H1 (cell line): ENCODE measurements around the gene GID8. TPM values are rescaled to one million over a fixed set of nuclear protein-coding genes. Genes with fewer than 3 reads are reported as not detected.

Source experiments
- CTCF ChIA-PET: fragments of 300-600 bp; sonication (Branson Sonifier 250); formaldehyde crosslinking; loops from one replicate; lab custom pipeline; 2021; ENCODE audit not compliant: partially characterized antibody; lab: Charles Lee
- POLR2A ChIA-PET: fragments of 300-600 bp; sonication (Branson Sonifier 250); formaldehyde crosslinking; loops from one replicate; lab custom pipeline; 2021; ENCODE audit warnings: inconsistent platforms; ENCODE audit not compliant: partially characterized antibody; lab: Charles Lee
- DNase-seq, 2 experiments: peaks; one replicate each; pipeline versions ENCODE4 v3.0.0 to v3.0.0-alpha.2; 2010 to 2022; ENCODE audit warnings: low spot score in 2 of 2, low read depth in 1 of 2, mixed read lengths in 1 of 2
- FAIRE-seq: peaks from 2 replicates; lab custom pipeline; 2011; peaks lifted over from hg19 to GRCh38; lab: Jason Lieb, UNC
- H2AFZ ChIP-seq: 2 replicates; pipeline ENCODE4 v1.8.1; 2012; ENCODE audit warnings: low read length, inconsistent platforms
- H2AK5ac ChIP-seq: 2 replicates; pipeline ENCODE4 v1.6.1; 2013; ENCODE audit warnings: low read depth, low read length
- H2BK120ac ChIP-seq: replicated peaks from 2 replicates; pipeline ENCODE3; 2013; ENCODE audit warnings: low read depth, low read length, inconsistent platforms
- H2BK12ac ChIP-seq: 2 replicates; pipeline ENCODE4 v1.6.1; 2013; ENCODE audit warnings: low read depth, low read length
- H2BK15ac ChIP-seq: 2 replicates; pipeline ENCODE4 v1.6.1; 2013; ENCODE audit warnings: low read length
- H2BK20ac ChIP-seq: 2 replicates; pipeline ENCODE4 v1.6.1; 2013; ENCODE audit warnings: low read length
- H2BK5ac ChIP-seq: 2 replicates; pipeline ENCODE4 v1.6.1; 2013; ENCODE audit warnings: low read depth, low read length
- H3K14ac ChIP-seq: 2 replicates; pipeline ENCODE4 v1.6.1; 2013; ENCODE audit warnings: inconsistent platforms; ENCODE audit not compliant: insufficient read length
- H3K18ac ChIP-seq: 2 replicates; pipeline ENCODE4 v1.6.1; 2013; ENCODE audit warnings: low read length; ENCODE audit errors: extremely low read depth
- H3K23ac ChIP-seq: 2 replicates; pipeline ENCODE4 v1.6.1; 2013; ENCODE audit warnings: inconsistent platforms; ENCODE audit not compliant: insufficient read length
- H3K23me2 ChIP-seq: 2 replicates; pipeline ENCODE4 v1.6.1; 2013; ENCODE audit warnings: low read depth, low read length
- H3K27ac ChIP-seq: 2 replicates; pipeline ENCODE4 v1.6.1; 2011; ENCODE audit warnings: low read depth, low read length, inconsistent platforms
- H3K27me3 ChIP-seq, 4 experiments: replicated peaks in 1 of 4; 1 replicate in 1 of 4; 2 replicates in 3 of 4; pipeline versions ENCODE4 v1.6.1 to v1.8.1; 2011 to 2013; ENCODE audit warnings: low read length in 3 of 4, mild to moderate bottlenecking in 3 of 4, inconsistent platforms in 2 of 4, mixed read lengths in 2 of 4, moderate library complexity in 1 of 4; ENCODE audit not compliant: control insufficient read depth in 3 of 4, insufficient read depth in 3 of 4; ENCODE audit errors: extremely low read depth in 1 of 4
- H3K36me3 ChIP-seq, 4 experiments: 2 replicates each; pipeline versions ENCODE4 v1.6.1 to v1.8.1; 2011 to 2013; ENCODE audit warnings: mild to moderate bottlenecking in 4 of 4, low read length in 3 of 4, moderate library complexity in 2 of 4, control low read depth in 1 of 4, inconsistent platforms in 1 of 4; ENCODE audit not compliant: insufficient read depth in 4 of 4, control insufficient read depth in 2 of 4
- H3K4ac ChIP-seq: replicated peaks from 2 replicates; pipeline ENCODE3; 2013; ENCODE audit warnings: low read length, low read depth, mixed read lengths, inconsistent platforms; ENCODE audit not compliant: insufficient read length
- H3K4me1 ChIP-seq, 4 experiments: replicated peaks in 1 of 4; 1 replicate in 1 of 4; 2 replicates in 3 of 4; pipeline versions ENCODE4 v1.6.1 to v1.8.1; 2011 to 2013; ENCODE audit warnings: low read length in 3 of 4, inconsistent platforms in 2 of 4, mixed read lengths in 1 of 4; ENCODE audit not compliant: insufficient read depth in 4 of 4, control insufficient read depth in 3 of 4
- H3K4me2 ChIP-seq, 2 experiments: 2 replicates each; pipeline versions ENCODE4 v1.6.1 to v1.8.1; 2011 to 2013; ENCODE audit warnings: low read depth in 2 of 2, low read length in 2 of 2, control low read depth in 1 of 2, inconsistent platforms in 1 of 2, mild to moderate bottlenecking in 1 of 2; ENCODE audit not compliant: insufficient read depth in 1 of 2
- H3K4me3 ChIP-seq, 4 experiments: fragments of 200-600, 300-600 bp in 1 of 4; sonication (generic), shearing (Covaris generic), sonication (Bioruptor Twin) in 1 of 4; 2 replicates each; pipeline versions ENCODE4 v1.5.1 to v1.8.1; 2011 to 2016; ENCODE audit warnings: low read length in 4 of 4, low read depth in 3 of 4, control low read depth in 2 of 4, inconsistent platforms in 2 of 4, mild to moderate bottlenecking in 2 of 4, mixed read lengths in 1 of 4, moderate library complexity in 1 of 4; ENCODE audit not compliant: insufficient read depth in 2 of 4; ENCODE audit errors: extremely low read depth in 1 of 4
- H3K56ac ChIP-seq: replicated peaks from 2 replicates; pipeline ENCODE3; 2013; ENCODE audit warnings: low read depth, mild to moderate bottlenecking, mixed read lengths, low read length, inconsistent platforms; ENCODE audit not compliant: insufficient read length
- H3K79me1 ChIP-seq: 2 replicates; pipeline ENCODE4 v1.6.1; 2013; ENCODE audit warnings: low read depth, low read length, control low read depth
- H3K79me2 ChIP-seq, 2 experiments: 2 replicates each; pipeline versions ENCODE4 v1.6.1 to v1.8.1; 2012 to 2013; ENCODE audit warnings: low read length in 2 of 2, mild to moderate bottlenecking in 2 of 2, inconsistent platforms in 1 of 2; ENCODE audit not compliant: insufficient read depth in 2 of 2, control insufficient read depth in 1 of 2
- H3K9ac ChIP-seq, 4 experiments: replicated peaks in 1 of 4; 1 replicate in 1 of 4; 2 replicates in 3 of 4; pipeline versions ENCODE4 v1.6.1 to v1.8.1; 2011 to 2013; ENCODE audit warnings: low read depth in 3 of 4, low read length in 3 of 4, control low read depth in 2 of 4, mild to moderate bottlenecking in 2 of 4, moderate library complexity in 2 of 4, inconsistent platforms in 1 of 4; ENCODE audit errors: extremely low read depth in 1 of 4
- H3K9me3 ChIP-seq, 2 experiments: 2 replicates each; pipeline versions ENCODE4 v1.6.1 to v1.8.1; 2012 to 2013; ENCODE audit warnings: mild to moderate bottlenecking in 2 of 2, moderate library complexity in 2 of 2, control low read depth in 1 of 2, inconsistent platforms in 1 of 2, low read depth in 1 of 2, low read length in 1 of 2, mixed read lengths in 1 of 2; ENCODE audit not compliant: insufficient read depth in 2 of 2
- H4K20me1 ChIP-seq, 2 experiments: replicated peaks in 1 of 2; 2 replicates each; pipeline versions ENCODE3 to v1.8.1; 2011 to 2013; ENCODE audit warnings: inconsistent platforms in 2 of 2, low read length in 2 of 2, mild to moderate bottlenecking in 1 of 2; ENCODE audit not compliant: insufficient read depth in 2 of 2, control insufficient read depth in 1 of 2
- H4K5ac ChIP-seq: 2 replicates; pipeline ENCODE4 v1.6.1; 2013; ENCODE audit warnings: low read length, low read depth, mixed read lengths, inconsistent platforms; ENCODE audit not compliant: insufficient read length
- H4K8ac ChIP-seq: 2 replicates; pipeline ENCODE4 v1.8.0; 2013; ENCODE audit warnings: mild to moderate bottlenecking, moderate library complexity, low read length, inconsistent platforms; ENCODE audit not compliant: insufficient read depth; ENCODE audit errors: extremely low read depth
- H4K91ac ChIP-seq: replicated peaks from 2 replicates; pipeline ENCODE3; 2013; ENCODE audit warnings: low read length, mixed read lengths, inconsistent platforms; ENCODE audit not compliant: insufficient read length
- BRCA1 ChIP-seq: IDR thresholded peaks from 2 replicates; pipeline ENCODE4 v1.6.1; 2012; ENCODE audit warnings: low read depth, low read length, improper control_type of control experiment
- GTF2F1 ChIP-seq: IDR thresholded peaks from 2 replicates; pipeline ENCODE4 v1.6.1; 2012; ENCODE audit warnings: low read depth, low read length, improper control_type of control experiment, borderline replicate concordance
- KDM5A ChIP-seq: fragments of 200-600 bp; IDR thresholded peaks from 2 replicates; pipeline ENCODE4 v1.7.1; 2012; ENCODE audit warnings: mild to moderate bottlenecking, low read length, inconsistent platforms, mixed read lengths
- NANOG ChIP-seq: IDR thresholded peaks from 2 replicates; pipeline ENCODE4 v1.6.1; 2011; ENCODE audit warnings: low read length, low read depth, mild to moderate bottlenecking, inconsistent platforms; ENCODE audit not compliant: insufficient read depth, poor library complexity, severe bottlenecking
- PHF8 ChIP-seq: fragments of 200-600 bp; sonication (generic); conservative IDR thresholded peaks from 2 replicates; pipeline ENCODE4 v1.7.1; 2012; ENCODE audit warnings: low read depth, mild to moderate bottlenecking, inconsistent platforms, low read length, moderate library complexity
- RBBP5 ChIP-seq: IDR thresholded peaks from 2 replicates; pipeline ENCODE4 v1.7.1; 2012; ENCODE audit warnings: low read depth, mild to moderate bottlenecking, inconsistent platforms, low read length, moderate library complexity, borderline replicate concordance
- YY1 ChIP-seq: IDR thresholded peaks from 2 replicates; pipeline ENCODE4 v1.6.1; 2011; ENCODE audit warnings: low read depth, mild to moderate bottlenecking, low read length
- WGBS, 2 experiments: shearing (Covaris generic) in 1 of 2; methylation state at CpG; one replicate each; pipeline versions ENCODE4 v1.1.6 to v1.1.7; 2013 to 2015; ENCODE audit warnings: low lambda C conversion rate in 2 of 2, mixed read lengths in 2 of 2, inconsistent platforms in 1 of 2, low coverage in 1 of 2, missing lambda C conversion rate in 1 of 2; ENCODE audit not compliant: insufficient replicate concordance in 2 of 2, insufficient coverage in 1 of 2, insufficient read length in 1 of 2; ENCODE audit errors: extremely low coverage in 1 of 2, missing lambda C conversion rate in 1 of 2; 5-methylcytosine and 5-hydroxymethylcytosine counted together
- polyA plus RNA-seq, 7 experiments: library from polyadenylated mRNA; depleted of rRNA in 3 of 7; stranded (reverse) in 5 of 7; unstranded in 2 of 7; fragments of >200 nt in 5 of 7; fragments of 200-250 nt in 2 of 7; gene quantifications; 1 replicate in 5 of 7; 2 replicates in 1 of 7; 4 replicates in 1 of 7; pipeline versions ENCODE4 v1.2.1 to v1.2.3, GENCODE V29; 2011 to 2013; ENCODE audit warnings: missing spikeins in 2 of 7, mixed read lengths in 2 of 7
- total RNA-seq: library from RNA; stranded (reverse); fragmentation: NEBNext Ultra II Directional; extraction: Animal tissue kit (Norgen Biotek cat#: 25700); gene quantifications from 2 replicates; pipeline ENCODE4 v1.2.1, GENCODE V29; 2021

GID8 gene
- total and polyA plus RNA-seq, 2 of the 8 experiments (the other 6 are each of a cell fraction or from before 2014, with no cell fraction given): 39.7 to 72.9 TPM

DNA sequence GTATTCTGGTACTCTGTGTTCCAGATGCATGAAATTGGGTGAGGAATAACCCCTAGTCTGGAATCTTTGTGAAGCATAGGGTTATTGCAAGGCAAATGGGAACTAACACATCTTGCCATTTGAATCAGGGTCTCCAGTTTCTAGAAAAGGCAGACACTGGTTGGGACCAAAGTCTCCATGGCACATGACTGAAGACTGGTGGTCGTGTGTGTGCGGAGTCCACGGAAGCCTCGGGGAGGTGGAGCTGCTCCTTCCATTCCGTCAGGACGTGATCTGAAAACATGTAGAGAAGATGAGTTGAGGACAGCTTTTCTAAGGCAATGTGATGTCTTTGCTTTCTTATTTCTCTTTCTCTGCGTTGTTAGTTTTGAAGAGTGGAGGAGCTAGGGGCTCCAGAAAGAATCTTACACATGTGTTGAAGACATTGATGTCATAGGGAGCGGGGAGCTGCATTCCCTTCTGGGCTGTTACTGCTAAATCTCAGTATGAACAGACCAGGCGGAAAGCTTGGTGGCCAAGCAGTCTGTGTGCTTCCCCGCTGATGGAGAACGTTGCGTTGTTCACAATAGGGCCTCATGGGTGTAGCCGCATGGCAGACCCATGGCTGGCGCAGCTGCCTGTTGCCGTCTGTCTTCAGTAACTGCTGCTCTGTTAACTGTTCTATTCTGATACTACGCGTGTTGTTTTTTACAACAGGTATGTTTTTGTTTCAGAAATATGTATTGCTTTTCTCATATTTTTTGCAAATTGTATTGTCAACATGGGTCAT, 9.8 kb downstream of the GID8 start:
- ChIA-PET CTCF (interaction anchor here (1.0 to 7.0 kb wide), 4 partner anchors 13 to 45 kb away, joined by 3 to 50 read pairs (median 15); no protein-coding TSS in a partner anchor), POLR2A (interaction anchor here (1.0 to 19.4 kb wide), 5 partner anchors 8 to 47 kb away, joined by 3 to 363 read pairs (median 14); partner anchors contain the start of genes DIDO1 and GID8)
- Histone ChIP-seq H2BK120ac (no peak overlapping the region), H2BK12ac (no peak overlapping the region), H3K23ac (no peak overlapping the region), H4K91ac (no peak overlapping the region), H3K36me3 (peaks cover 25 to 64% (median 48%) of the 10 kb centered on the region in 4 experiments), H3K27me3 (no peaks in the 10 kb centered on the region), H3K14ac (no peak overlapping the region), H2BK15ac (no peak overlapping the region), H3K79me1 (peaks cover 10% of the 10 kb centered on the region; the same call in 1 of the 2 replicates), H3K18ac (no peak overlapping the region), H3K27ac (no peak overlapping the region), H2AK5ac (no peak overlapping the region), H2BK20ac (no peak overlapping the region), H3K4me3 (no peak overlapping the region), H3K79me2 (peaks cover 0 to 48% of the 10 kb centered on the region in 2 experiments; a peak in 2 of 4 replicates), H2BK5ac (no peak overlapping the region), H3K4ac (no peak overlapping the region), H3K9ac (no peak overlapping the region), H3K9me3 (no peaks in the 10 kb centered on the region), H4K5ac (no peak overlapping the region), H4K8ac (no peak overlapping the region), H3K56ac (no peak overlapping the region), H4K20me1 (peaks cover 5 to 22% of the 10 kb centered on the region in 2 experiments), H3K23me2 (peaks cover 1% of the 10 kb centered on the region; the same call in 1 of the 2 replicates), H2AFZ (no peak overlapping the region), H3K4me2 (no peak overlapping the region), H3K4me1 (peaks cover 0 to 5% (median under 1%) of the 10 kb centered on the region in 4 experiments; a peak in 4 of 7 replicates)
- DNase-seq: no peak
- FAIRE-seq: no peak
- WGBS, 2 experiments: 92% methylated on average over 17 of the region's 17 CpGs; no CpG with 5 or more reads in 1 of the 2 experiments
- no peak for TF ChIP-seq PHF8
- TF ChIP-seq RBBP5: no peak
- no peak for TF ChIP-seq KDM5A
- no peak for TF ChIP-seq BRCA1
- no peak for TF ChIP-seq NANOG
- no peak for TF ChIP-seq GTF2F1
- TF ChIP-seq YY1: no peak
